ENCODE measurements around the gene ALDH16A1. TPM values are rescaled to one million over a fixed set of nuclear protein-coding genes. Genes with fewer than 3 reads are reported as not detected.

The ALDH16A1 gene
- total and polyA plus RNA-seq, 2 donors (not counting 1 experiment from before 2014, with no cell fraction given) = 65.8 to 105 TPM

DNA sequence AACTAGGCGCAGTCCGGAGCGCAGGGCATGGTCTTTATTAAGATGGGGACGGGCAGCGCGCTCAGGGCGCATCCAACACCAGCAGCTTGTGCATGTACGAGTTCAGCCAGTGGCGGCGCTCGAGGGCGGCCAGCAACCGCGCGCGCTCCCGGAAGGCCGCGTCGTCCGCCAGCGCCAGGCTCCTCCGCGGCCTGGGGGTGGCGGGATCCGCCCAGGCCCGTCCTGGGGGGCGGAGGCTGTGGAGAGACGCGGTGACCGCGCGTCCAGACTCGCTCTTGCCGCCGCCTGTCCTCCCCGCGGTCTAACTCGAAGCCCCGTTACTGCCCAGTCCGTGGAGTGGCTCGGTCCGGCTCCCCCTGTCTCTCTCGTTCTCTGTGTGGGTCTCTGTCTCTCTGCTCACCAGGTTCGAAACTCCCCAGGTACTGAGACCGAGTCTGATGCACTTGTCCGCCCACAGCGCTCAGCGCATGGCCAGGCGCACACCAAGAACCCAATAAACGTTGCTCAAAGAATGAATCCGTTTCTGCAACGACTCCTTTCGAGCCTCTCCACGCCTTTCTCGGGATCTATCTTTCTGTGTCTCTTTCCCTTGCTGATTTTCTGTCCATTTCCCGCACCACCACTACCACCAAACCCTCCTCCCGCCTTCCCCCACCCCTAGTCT is 30.5 kb upstream of the ALDH16A1 start:
- CTCF ChIA-PET = interaction anchor here (1.0 kb wide), 1 partner anchor 32 kb away, joined by 3 read pairs; no protein-coding TSS in a partner anchor
- H2AFZ ChIP-seq (ENCODE audit: insufficient read depth, low read depth, low read length, poor library complexity, severe bottlenecking) = peak overlapping the region; percentile 38

More for the DNA sequence above, 30.5 kb upstream of the ALDH16A1 start:
- POLR2A ChIA-PET = interaction anchor here (0.6 to 1.9 kb wide), 2 partner anchors 13 to 35 kb away, joined by 4 to 5 read pairs; no protein-coding TSS in a partner anchor
- Histone ChIP-seq H3K9me3 (ENCODE audit: control extremely low read depth in 1 of 3, control insufficient read depth in 2 of 3, insufficient read depth in 1 of 3, low read length in 2 of 3) (peaks cover 0 to 39% (median 0%) of the 10 kb centered on the region in 3 donors), H3K36me3 (replicated peaks in 1 of 2; ENCODE audit: control extremely low read depth in 1 of 2, control insufficient read depth in 1 of 2, extremely low read depth in 1 of 2, insufficient read depth in 2 of 2, low read length in 1 of 2) (no peaks in the 10 kb centered on the region), H3K27ac (ENCODE audit: low read length in 2 of 2) (no peak overlapping the region), H3K4me2 (replicated peaks; ENCODE audit: low read depth, low read length, poor library complexity, severe bottlenecking) (peak overlapping the region; percentile 78), H4K20me1 (ENCODE audit: control insufficient read depth, insufficient read depth, low read length, poor library complexity, severe bottlenecking) (no peaks in the 10 kb centered on the region), H3K79me2 (ENCODE audit: control insufficient read depth, insufficient read depth, low read length) (no peaks in the 10 kb centered on the region), H3K9ac (ENCODE audit: low read length) (peak overlapping the region; percentile 38), H3K27me3 (replicated peaks in 1 of 4; ENCODE audit: control extremely low read depth in 1 of 4, control insufficient read depth in 3 of 4, insufficient read depth in 4 of 4, low read length in 3 of 4) (peaks cover 0 to 98% (median 80%) of the 10 kb centered on the region in 4 experiments), H3K4me1 (ENCODE audit: control insufficient read depth in 2 of 2, insufficient read depth in 2 of 2, low read length in 2 of 2) (peaks cover 54 to 59% of the 10 kb centered on the region in 2 donors), H3K4me3 (ENCODE audit: control extremely low read depth in 1 of 5, extremely low read depth in 1 of 5, insufficient read depth in 1 of 5, low read depth in 2 of 5, low read length in 4 of 5) (peak overlapping the region in 4 of 5 experiments; percentile 3 to 38 (median 24))
- Mint-ChIP-seq H3K27me3 (peaks cover 86% of the 10 kb centered on the region), H3K27ac (peak overlapping the region; percentile 37), H3K9me3 (ENCODE audit: insufficient read depth) (no peaks in the 10 kb centered on the region), H3K4me1 (peaks cover 59% of the 10 kb centered on the region), H3K4me3 (peak overlapping the region; percentile 78)
- intact Hi-C loops (cut with micrococcal nuclease) = no loop called here
- TF ChIP-seq, protein P1, sequence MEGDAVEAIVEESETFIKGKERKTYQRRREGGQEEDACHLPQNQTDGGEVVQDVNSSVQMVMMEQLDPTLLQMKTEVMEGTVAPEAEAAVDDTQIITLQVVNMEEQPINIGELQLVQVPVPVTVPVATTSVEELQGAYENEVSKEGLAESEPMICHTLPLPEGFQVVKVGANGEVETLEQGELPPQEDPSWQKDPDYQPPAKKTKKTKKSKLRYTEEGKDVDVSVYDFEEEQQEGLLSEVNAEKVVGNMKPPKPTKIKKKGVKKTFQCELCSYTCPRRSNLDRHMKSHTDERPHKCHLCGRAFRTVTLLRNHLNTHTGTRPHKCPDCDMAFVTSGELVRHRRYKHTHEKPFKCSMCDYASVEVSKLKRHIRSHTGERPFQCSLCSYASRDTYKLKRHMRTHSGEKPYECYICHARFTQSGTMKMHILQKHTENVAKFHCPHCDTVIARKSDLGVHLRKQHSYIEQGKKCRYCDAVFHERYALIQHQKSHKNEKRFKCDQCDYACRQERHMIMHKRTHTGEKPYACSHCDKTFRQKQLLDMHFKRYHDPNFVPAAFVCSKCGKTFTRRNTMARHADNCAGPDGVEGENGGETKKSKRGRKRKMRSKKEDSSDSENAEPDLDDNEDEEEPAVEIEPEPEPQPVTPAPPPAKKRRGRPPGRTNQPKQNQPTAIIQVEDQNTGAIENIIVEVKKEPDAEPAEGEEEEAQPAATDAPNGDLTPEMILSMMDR (IDR thresholded peaks at IDR 0.05) = peak; percentile 47
- TF ChIP-seq EZH2 (IDR thresholded peaks at IDR 0.05; ENCODE audit: borderline replicate concordance, insufficient read depth, low read depth, low read length, poor library complexity, severe bottlenecking) = no peak
- WGBS (ENCODE audit: insufficient coverage) = 5% methylated on average over 58 of the region's 58 CpGs
- DNase-seq (peak; percentile 67), ATAC-seq (ENCODE audit: low read depth) (no peak)

Data from B cell (primary cell).